ENCODE results near the gene PDXK. TPM values are rescaled to one million over a fixed set of nuclear protein-coding genes. Genes with fewer than 3 reads are reported as not detected.

PDXK gene
- total and polyA plus RNA-seq, 9 of the 15 experiments (the other 6 are each of a cell fraction or from before 2014, with no cell fraction given), result 5.6 to 162 (median 76.5) TPM

GRCh38 chr21:43810505-43811261 is 91.8 kb downstream of the PDXK start (continued):
- TF ChIP-seq RREB1 (CRISPR knock-in tag; IDR thresholded peaks at IDR 0.05) (no peak), OTX1 (CRISPR knock-in tag; IDR thresholded peaks at IDR 0.05) (no peak), ARID2 (IDR thresholded peaks at IDR 0.05) (peak; percentile 95), CREB5 (CRISPR knock-in tag; IDR thresholded peaks at IDR 0.05) (no peak), ELK3 (CRISPR knock-in tag; IDR thresholded peaks at IDR 0.05) (no peak), NCOR1 (IDR thresholded peaks at IDR 0.05) (no peak), BRD4 (IDR thresholded peaks at IDR 0.05) (no peak), ZC3H4 (CRISPR knock-in tag; IDR thresholded peaks at IDR 0.05; ENCODE audit: borderline replicate concordance) (no peak), ZNF639 (CRISPR knock-in tag; conservative IDR thresholded peaks at IDR 0.05 in 1 of 2, IDR thresholded peaks at IDR 0.05 in 1 of 2) (no peak), SUPT5H (IDR thresholded peaks at IDR 0.05) (0 out of 2 replicates have a peak, but pooled peaks have one; percentile 39), TRIM24 (IDR thresholded peaks at IDR 0.05) (0 out of 4 replicates have a peak, but pooled peaks of 1 of the 2 experiments have one; percentile 23), DIDO1 (tag; IDR thresholded peaks at IDR 0.05; ENCODE audit: low read depth) (no peak), CC2D1A (IDR thresholded peaks at IDR 0.05) (peak; percentile 94), POLR3G (IDR thresholded peaks at IDR 0.05; ENCODE audit: extremely low read depth, insufficient read length, insufficient replicate concordance) (no peak), PRPF4 (IDR thresholded peaks at IDR 0.05; ENCODE audit: insufficient read depth, low read depth, low read length, poor library complexity, severe bottlenecking) (no peak), RHOXF2B (CRISPR knock-in tag; conservative IDR thresholded peaks at IDR 0.05) (no peak), HDAC6 (IDR thresholded peaks at IDR 0.05; ENCODE audit: low read depth, low read length) (no peak), ZNF134 (CRISPR knock-in tag; conservative IDR thresholded peaks at IDR 0.05) (no peak), HCFC1 (IDR thresholded peaks at IDR 0.05; ENCODE audit: low read depth, low read length) (peak; percentile 53; the same call in 1 of the 2 replicates), NR3C1 (CRISPR knock-in tag; IDR thresholded peaks at IDR 0.05) (no peak)

All from K562 (cell line).